HTERT RPE-1 (cell line): ENCODE measurements around the gene SCO2.

Experiments
- in situ Hi-C: fragments of 300-500 bp; cut with MboI; formaldehyde crosslinking; loops from 4 replicates; pipeline ENCODE4 v1.14.3; 2020; ENCODE audit warnings: low sequenced_read_pairs

The SCO2 gene

DNA sequence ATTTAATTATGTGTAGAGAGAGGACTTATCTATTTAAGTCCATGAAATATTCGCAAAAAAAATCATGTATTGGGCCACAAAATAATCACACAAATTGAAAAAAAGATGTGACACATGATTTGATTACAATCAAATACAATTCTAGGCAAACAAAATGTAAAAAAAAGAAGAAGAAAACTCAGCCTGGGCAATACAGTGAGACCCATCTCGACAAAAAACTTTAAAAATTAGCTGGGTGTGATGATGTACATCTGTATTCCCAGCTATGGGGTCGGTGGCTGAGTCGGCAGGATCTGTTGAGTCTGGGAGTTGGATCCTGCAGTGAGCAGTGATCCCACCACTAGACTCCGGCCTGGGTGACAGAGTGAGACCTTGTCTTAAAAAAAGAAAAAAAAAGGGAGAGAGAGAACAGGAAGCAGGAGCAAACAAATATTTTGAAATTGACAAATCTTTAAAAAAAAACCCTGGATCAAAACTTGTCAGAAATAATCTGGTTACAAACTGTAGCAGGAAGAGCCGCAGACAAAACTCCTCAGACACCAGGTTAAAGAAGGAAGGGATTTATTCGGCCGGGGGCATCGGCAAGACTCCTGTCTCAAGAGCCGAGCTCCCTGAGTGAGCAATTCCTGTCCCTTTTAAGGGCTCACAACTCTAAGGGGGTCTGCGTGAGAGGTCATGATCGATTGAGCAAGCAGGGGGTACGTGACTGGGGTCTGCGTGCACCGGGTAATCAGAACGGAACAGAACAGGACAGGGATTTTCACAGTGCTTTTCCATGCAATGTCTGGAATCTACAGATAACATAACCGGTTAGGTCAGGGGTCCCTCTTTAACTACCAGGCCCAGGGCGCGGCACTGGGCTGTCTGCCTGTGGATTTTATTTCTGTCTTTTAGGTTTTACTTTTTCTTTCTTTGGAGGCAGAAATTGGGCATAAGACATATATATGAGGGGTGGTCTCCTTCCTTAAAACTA, 7.7 kb upstream of the SCO2 start:
- in situ Hi-C loops, result no loop called here

DNA sequence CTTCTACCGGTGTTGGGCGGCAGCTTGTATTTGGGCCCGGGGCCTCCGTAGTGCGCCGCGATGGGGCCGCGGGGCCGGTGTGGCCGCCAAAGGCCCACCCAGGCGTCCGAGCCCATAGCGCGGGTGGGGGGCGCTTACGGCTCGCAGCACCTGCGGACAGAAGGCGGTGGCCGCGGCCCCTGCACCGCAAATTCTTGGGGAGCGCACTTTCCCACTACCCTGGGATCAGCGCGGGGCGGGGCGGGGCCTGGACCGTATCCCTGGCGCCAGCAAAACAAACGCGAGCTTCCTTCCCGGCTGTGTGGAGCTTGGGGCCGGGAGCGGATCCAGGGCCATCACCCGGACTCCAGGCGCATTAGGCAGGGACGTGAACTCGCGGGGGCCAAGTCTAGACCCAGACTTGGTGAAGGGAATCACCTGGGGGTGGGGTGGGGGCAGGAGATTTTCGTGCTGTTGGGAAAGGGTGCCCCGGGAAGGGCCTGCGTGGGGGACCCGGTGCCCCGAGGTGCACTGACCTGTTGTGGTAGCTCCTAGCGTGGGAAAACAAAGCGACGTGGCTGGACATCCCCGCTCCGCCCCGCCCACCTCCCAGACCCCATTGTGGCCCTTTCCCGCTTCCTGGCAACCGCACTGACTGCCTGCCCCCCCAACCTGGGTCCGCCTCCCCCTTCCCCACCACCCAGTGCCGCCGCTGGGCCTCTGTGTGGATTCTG, 6.7 kb upstream of the SCO2 start:
- in situ Hi-C loops, result no loop called here

DNA sequence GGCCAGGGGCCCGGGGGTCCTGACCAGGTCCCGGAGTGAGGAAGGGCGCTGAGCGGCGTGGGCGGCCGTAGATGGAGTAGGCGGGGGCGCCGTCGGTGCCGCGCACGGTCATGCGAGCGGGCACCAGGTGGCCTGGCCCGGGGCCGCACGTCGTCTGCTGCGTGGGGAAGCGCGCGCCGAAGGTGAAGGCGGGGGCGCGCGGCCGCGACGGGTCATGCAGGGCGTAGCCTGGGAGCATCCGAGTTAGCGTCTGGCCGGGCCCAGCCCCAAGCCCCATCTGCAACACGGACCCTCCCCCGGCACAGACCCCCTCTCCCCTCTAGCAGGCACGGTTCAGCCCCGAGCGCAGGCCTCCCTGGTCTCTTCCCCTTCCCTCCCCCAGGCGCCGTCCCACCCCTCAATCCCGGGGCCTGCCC, 6.2 kb upstream of the SCO2 start:
- in situ Hi-C loops, result no loop called here

DNA sequence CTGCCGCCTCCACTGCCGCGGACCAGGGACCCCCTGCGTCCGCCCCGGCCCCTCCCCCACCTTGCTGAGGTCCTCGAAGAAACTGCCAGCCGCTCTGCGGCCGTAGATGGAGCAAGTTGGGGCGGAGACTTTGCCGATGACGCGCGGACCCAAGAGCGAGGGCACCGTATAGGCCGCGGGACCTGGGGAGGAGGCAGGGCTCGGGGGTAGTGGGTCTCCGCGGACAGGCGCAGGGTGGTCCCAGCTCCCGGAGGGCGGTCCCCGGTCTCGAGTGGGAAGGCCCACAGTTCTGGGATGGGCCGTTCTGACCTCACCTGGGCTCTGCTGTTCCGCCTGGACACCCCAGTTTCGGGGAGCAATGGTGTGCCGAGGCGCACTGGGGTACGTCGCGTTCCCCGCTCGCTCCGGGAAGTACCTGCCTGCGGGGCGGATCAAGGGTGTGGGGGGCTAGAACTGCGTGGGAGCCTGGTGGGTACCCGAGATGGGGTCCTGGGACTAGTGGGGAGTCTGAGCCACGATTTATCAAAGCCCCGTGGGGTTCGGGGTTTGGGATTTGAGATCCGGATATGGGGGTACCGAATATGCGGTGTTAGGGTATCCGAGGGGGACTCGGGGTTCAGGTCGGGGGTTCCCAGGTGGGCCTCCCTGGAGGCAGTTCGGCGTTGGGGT, 5.6 kb upstream of the SCO2 start:
- in situ Hi-C loops, result no loop called here

DNA sequence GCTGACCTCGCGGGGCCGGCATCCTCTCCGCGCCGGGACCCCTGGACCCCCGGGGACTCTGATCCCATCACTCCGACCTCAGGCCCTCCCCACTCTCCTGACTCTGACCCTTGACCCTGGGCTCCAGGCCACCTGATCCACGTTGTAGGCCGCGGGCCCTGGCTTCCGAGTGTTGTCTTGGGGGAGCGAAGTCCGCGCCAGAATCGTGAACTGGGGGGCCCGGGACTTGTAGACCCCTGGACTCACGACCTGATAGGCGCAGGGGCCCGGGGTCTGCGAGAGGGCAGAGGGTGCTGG, 5.1 kb upstream of the SCO2 start:
- in situ Hi-C loops, result no loop called here

DNA sequence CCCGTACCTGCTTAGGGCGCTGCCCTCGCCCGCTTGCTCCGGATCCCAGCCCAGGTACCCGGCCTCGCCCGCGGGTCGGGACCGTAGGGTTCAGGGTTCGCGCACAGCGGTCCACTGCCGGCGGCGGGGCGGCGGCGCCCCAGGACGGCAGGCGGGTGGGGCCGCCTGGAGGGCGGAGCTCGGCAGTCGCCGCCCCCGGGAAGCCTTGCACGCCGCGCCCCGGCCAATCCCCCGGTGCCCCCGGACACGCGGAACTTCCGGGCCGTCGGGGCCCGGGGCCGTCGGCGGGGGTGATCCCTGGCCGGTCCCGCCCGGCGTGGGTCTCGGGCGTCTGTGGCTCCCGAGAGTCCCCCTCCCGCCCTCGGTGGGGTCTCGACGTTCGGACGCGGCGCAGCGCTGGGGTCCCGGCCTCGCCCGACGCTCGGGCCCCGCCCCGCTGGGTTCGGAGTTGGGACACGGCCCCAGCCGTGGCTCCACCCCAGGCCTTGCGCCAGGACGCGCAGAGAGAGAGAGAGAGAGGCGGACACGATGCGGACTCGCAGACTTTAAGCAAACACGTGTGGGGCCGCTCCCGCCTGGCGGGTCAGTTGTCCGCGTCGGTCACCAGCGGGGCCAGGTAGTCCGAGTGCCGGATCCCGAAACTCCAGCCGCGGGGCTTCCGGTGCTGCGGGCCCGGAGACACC, 4.6 kb upstream of the SCO2 start, which contains the start of gene TYMP:
Gene TYMP, minus strand, starts transcription at position 116 of the 683 bp plus-strand sequence. CDS start 303 bp downstream, outside the sequence.
- in situ Hi-C loops, result no loop called here

DNA sequence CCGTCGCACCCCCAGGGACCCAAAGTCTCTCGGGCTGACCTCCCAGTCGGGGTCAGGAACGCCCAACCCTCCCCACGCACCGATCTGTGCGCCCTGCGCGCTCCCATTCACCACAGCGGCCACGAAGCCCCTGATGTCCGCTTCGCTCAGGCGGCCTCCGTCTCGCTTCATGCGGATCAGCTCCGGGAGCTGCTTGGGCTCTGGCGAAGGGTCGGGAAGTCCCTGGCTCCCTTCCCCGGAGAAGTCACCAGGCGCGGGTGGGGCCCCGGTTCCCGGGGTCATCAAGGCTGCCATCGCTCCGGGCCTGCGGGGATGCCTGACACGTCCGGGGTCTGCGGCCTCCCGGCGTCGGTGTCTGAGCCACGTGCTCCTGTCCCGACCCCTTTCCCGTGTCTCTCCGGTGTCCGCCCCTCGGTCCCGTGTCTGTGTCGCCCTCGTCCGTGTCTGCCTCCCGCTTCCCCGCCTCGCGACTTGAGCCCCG, 4.1 kb upstream of the SCO2 start:
- in situ Hi-C loops, result no loop called here

DNA sequence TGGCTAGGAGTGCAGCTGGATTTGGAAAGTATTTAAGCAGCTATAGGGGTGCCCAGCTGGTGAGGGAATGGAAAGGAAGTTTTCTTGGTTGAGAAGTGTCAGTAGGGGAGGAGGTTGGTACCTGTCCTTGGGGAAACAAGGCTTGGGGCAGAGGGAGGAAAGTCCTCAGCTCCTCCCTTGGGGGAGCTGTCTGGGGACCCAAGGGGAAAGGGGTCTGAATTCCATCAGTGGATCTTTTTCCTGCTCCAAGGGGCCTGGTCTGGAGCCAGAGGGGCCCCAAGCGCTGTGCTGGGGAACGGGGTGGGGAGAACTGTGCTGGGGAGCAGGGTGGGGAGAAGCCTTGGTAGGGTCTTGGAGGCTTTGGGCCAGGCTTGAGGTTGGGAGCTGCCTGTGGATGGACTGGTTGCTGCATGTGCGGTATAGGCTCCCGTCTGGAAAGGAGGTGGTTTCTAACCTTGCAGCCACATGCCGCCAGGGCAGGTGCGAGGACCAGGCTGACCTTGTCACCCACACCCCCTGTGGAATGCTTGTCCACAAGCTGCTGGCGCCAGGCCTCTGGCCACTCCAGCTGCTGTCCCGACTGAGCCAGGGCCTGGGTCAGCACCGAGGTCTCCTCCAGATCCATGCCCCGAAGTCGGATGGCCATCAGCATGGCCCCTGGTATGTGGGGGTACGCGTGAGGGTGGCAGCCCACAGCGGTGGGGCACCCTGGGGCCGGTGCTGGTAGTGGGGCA, 3.5 kb upstream of the SCO2 start:
- in situ Hi-C loops, result no loop called here

DNA sequence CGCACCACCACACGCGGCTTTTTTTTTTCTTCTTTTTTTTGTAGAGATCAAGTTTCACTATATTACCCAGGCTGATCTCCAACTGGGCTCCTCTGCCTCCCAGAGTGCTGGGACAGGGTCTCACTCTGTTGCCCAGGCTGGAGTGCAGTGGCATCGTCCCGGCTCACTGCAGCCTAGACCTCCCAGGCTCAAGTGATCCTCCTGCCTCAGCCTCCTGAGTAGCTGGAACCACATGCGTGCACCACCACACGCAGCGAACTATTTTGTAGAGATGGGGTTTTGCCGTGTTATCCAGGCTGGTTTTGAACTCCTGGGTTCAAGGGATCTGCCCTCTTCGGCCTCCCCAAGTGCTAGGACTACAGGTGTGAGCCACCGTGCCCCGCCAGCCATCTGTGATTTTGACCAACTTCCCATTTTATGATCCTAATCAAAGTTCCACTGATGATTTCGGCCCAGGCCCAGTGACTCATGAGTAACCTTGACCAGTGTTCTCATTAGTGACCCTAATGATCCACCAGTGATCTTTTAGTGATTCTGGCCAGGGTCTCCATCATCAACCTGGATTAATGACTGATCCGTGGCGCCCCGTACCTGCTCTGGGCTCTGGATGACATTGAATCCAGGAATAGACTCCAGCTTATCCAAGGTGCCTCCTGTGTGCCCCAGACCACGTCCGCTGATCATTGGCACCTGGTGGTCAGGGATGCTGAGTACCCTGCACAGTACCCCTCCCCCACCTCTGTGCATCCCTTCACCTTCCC, 2.7 kb upstream of the SCO2 start:
- in situ Hi-C loops, result no loop called here

DNA sequence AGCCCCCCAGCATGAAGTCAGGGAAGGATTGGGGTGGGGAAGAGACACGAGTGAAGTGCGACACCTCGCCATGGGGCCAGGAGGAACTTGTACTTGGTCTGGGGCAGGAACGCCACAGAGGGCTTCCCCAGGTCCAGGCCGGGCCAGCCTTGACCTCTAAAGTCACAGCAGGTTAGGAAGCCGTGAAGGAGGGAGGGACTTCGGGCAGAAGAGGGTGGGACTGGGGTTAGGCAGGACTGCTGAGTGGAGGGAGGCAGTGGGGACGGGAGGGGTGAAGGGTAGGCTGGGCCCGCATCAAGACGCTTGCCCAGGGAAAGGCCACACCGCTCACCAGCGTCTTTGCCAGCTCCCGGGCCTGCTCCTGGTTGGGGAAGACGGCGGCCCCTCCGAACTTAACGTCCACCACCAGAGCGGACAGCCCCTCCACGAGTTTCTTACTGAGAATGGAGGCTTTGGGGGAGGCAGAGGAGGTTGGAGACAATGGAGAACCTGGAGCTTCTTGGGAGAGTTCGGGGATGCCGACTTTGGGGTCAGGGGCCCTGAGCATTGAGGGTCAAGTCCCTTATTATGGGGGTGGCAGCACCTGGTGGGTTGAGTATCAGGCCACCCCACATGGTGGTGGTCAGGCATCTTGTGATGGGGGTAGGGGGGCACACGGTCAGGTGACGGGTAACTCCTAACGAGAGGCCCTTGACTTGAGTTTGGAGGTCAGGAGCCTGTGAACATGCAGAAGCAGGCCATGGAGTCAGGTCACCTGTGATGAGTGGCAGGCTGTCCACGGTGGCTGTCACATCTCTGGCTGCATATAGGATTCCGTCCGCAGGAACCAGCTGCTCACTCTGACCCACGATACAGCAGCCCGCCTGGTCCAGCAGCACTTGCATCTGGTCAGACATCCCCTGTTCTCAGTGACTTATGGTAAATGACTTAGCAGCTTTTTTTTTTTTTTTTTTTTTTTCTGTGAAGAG, 1.7 kb upstream of the SCO2 start:
- in situ Hi-C loops, result no loop called here

DNA sequence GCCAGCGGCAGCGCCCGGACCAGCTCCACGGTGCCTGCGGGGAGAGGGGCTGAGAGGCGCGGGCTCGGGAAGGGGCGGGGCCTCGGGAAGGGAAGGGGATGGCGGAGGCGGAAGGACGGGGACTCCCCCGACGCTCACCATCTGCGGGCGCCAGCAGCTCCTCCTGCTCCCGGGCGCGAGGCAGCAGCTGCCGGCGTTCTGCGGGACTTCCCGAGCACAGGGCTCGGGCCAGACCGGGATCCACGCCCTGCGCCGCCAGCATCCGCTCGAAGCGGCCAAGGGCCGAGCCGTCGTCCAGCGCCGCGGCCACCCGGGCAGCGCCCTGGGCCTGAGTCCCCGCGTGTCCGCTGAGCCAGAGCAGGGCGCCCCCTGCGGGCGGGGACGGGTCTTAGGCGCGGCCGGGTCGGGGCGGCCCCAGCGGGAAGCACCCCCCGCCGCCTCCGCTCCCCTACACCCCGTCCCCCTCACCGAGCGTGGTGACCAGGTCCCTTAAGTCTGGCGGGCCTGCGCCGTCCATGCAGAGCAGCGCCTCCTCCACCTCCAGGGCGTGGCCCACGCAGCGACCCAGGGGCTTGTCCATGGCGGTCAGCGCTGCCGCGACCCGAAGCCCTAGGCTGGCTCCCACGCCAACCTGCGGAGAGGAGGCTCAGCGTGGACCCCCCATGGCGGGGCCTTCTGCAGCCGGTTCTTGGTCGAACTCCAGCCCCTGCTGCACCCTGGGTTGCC, 873 bp upstream of the SCO2 start:
- in situ Hi-C loops, result no loop called here

DNA sequence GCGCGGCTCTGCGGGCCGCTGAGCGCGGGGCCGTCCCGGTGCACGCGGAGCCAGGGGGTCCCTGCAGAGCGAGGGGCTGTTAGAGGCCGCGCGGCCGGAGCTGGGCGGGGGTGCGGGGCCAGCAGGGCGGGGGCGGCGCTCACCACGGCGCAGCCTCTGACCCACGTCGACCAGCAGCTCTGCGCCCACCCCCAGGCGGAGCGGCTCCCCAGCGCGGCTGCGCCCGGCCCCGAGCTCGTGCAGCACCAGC, 385 bp upstream of the SCO2 start:
- in situ Hi-C loops, result no loop called here

DNA sequence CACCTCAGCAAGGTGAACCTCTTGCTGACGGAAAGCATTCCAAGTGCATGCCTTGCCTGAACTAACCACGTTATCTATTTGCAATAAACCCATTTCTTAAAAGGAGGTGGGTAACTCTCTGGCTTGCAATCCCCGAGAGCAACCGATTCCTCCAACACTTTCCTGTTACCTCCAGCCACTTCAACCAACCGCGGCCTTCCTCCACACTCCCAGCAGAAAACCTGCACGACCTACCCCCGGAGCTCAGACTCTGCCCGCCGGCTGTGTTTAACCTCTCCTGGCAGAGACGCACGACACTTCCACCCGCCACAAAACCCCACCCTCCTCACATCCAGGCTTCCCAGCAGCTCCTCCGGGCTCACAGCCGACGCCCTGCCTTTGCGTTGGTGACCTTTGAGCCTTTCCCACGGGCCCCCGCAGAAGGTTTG, 708 bp downstream of the SCO2 start:
- in situ Hi-C loops, result no loop called here

DNA sequence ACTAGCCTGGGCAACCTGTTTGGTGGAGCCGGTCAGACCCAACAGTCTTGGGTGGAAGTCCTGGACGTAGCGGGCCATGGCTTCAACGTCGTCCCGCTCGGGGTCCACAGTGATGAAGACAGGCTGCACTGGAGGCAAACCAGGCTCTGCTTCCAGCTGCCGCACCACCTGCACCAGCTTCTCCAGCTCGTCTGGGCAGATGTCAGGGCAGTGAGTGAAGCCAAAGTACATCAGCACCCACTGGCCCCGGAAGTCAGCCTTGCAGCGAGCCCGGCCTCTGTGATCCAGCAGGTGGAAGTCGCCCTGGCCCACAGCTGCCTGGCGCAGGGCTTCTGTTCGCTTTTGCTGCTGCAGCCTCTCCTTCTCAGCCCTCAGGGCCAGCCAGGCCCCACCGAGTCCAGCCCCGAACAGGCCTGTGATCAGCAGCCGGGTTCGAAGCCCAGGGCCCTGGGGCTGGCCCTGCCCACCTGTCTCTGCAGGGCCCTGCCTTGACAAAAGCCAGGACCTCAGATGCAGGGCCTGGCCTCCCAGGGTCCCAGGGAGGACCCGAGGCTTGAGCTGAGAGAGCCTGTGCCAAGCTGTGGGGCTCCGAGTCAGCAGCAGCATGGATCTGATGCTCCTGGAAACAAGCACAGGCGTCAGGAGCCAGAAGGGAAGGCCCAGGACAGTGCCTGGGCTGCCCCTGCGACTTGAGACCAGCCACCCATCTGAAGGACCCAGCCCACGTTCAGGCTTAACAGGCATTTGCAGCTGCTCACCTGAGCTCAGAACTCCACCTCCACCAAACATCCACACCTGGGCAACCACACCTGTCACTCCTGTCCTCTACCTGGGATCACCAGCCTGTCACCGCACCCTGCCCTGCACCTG, 1.4 kb downstream of the SCO2 start:
- in situ Hi-C loops, result no loop called here

DNA sequence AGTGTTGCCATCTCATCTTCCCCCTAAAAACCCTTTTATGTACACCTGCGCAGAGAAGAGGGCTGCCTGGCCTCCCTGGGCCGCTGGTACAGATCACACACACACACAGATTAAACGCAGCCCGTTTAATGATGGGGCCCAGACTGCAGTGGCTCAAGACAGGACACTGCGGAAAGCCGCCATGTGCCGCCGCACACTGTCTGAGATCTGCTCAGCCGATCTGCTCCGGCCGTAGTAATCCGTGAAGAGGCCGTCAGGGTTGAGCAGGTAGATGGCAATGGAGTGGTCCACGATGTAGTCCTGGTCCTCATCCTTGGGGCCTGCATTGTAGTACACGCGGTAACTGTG, 2.0 kb downstream of the SCO2 start:
- in situ Hi-C loops, result no loop called here

DNA sequence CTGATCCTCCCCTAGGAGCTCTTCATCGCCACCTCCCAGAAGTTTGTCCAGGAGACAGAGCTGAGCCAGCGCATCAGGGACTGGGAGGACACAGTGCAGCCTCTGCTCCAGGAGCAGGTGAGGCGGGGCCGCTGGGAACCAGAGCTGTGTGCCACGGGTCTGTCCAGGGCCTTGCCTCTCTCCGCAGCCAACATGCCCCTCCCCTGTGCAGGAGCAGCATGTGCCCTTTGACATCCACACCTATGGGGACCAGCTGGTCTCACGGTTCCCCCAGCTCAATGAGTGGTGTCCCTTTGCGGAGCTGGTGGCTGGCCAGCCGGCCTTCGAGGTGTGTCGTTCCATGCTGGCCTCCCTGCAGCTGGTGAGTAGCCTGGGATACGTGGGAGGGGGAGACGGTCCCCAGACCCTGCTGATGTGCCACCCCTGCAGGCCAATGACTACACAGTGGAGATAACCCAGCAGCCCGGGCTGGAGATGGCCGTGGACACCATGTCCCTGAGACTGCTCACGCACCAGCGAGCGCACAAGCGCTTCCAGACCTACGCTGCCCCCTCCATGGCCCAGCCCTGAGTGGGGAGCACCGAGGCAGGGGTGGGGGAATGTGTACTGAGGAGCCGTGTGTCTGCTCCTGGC, 2.5 kb downstream of the SCO2 start:
- in situ Hi-C loops, result no loop called here
